RWPE2 (cell line): ENCODE measurements around the gene RFTN1.

Experiments used
- ATAC-seq: fragments of 200-7000 bp; cut with Tn5 transposase; 3 replicates; pipeline ENCODE4 v1.9.1; 2021; ENCODE audit warnings: low read depth
- DNase-seq: peaks from one replicate; pipeline ENCODE4 v3.0.0-alpha.2; 2020; ENCODE audit warnings: low spot score
- H3K27ac ChIP-seq: fragments of 450-650 bp; 2 replicates; pipeline ENCODE4 v1.5.1; 2017; ENCODE audit warnings: mild to moderate bottlenecking; ENCODE audit not compliant: poor library complexity, severe bottlenecking
- H3K27me3 ChIP-seq: fragments of 250-450 bp; sonication (Bioruptor Pico); 2 replicates; pipeline ENCODE4 v1.5.1; 2021; ENCODE audit warnings: mild to moderate bottlenecking, moderate library complexity; ENCODE audit not compliant: insufficient read depth, poor library complexity, severe bottlenecking
- H3K36me3 ChIP-seq: fragments of 250-450 bp; sonication (Bioruptor Pico); 2 replicates; pipeline ENCODE4 v1.5.1; 2020; ENCODE audit warnings: low read depth, mild to moderate bottlenecking, moderate library complexity
- H3K4me1 ChIP-seq: fragments of 250-450 bp; sonication (Bioruptor Pico); 2 replicates; pipeline ENCODE4 v1.5.1; 2021; ENCODE audit warnings: mild to moderate bottlenecking, moderate library complexity; ENCODE audit not compliant: insufficient read depth, poor library complexity, severe bottlenecking
- H3K4me3 ChIP-seq: fragments of 250-450 bp; sonication (Bioruptor Pico); 2 replicates; pipeline ENCODE4 v1.5.1; 2021; ENCODE audit warnings: mild to moderate bottlenecking, moderate library complexity; ENCODE audit not compliant: severe bottlenecking
- H3K9me3 ChIP-seq: fragments of 250-450 bp; sonication (Bioruptor Pico); 2 replicates; pipeline ENCODE4 v1.5.1; 2021; ENCODE audit warnings: mild to moderate bottlenecking, moderate library complexity; ENCODE audit not compliant: severe bottlenecking
- TF ChIP-seq, protein P1 (sequence below): fragments of 450-650 bp; IDR thresholded peaks from one replicate; pipeline ENCODE4 v1.5.1; 2017; ENCODE audit warnings: mild to moderate bottlenecking, moderate library complexity; ENCODE audit not compliant: poor library complexity, severe bottlenecking

The RFTN1 gene

DNA sequence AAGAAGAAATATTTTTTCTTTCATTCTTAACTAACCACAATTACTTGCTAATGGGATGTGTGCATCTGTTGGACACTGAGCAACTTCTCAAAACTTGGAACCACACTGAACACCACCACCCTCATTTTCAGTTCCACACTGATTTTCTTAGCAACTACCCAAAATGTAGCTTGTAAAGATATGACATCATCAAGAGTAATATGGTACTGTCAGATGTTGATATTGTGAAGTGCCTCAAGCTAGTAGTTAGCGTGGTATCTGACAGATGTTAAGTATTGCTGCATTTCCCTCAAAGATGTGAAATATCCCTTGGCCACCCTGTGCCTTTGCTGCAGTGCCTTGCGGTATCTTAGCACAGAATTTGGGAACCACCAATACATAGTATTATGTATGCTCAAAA lies 9.3 kb downstream of the RFTN1 start:
- Histone ChIP-seq H3K27me3 (no peaks in the 10 kb centered on the region), H3K27ac (no peak overlapping the region), H3K4me1 (no peaks in the 10 kb centered on the region), H3K4me3 (no peak overlapping the region), H3K36me3 (no peaks in the 10 kb centered on the region), H3K9me3 (no peaks in the 10 kb centered on the region)
- ATAC-seq (no peak), DNase-seq (no peak)
- TF ChIP-seq, protein P1, sequence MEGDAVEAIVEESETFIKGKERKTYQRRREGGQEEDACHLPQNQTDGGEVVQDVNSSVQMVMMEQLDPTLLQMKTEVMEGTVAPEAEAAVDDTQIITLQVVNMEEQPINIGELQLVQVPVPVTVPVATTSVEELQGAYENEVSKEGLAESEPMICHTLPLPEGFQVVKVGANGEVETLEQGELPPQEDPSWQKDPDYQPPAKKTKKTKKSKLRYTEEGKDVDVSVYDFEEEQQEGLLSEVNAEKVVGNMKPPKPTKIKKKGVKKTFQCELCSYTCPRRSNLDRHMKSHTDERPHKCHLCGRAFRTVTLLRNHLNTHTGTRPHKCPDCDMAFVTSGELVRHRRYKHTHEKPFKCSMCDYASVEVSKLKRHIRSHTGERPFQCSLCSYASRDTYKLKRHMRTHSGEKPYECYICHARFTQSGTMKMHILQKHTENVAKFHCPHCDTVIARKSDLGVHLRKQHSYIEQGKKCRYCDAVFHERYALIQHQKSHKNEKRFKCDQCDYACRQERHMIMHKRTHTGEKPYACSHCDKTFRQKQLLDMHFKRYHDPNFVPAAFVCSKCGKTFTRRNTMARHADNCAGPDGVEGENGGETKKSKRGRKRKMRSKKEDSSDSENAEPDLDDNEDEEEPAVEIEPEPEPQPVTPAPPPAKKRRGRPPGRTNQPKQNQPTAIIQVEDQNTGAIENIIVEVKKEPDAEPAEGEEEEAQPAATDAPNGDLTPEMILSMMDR: no peak

DNA sequence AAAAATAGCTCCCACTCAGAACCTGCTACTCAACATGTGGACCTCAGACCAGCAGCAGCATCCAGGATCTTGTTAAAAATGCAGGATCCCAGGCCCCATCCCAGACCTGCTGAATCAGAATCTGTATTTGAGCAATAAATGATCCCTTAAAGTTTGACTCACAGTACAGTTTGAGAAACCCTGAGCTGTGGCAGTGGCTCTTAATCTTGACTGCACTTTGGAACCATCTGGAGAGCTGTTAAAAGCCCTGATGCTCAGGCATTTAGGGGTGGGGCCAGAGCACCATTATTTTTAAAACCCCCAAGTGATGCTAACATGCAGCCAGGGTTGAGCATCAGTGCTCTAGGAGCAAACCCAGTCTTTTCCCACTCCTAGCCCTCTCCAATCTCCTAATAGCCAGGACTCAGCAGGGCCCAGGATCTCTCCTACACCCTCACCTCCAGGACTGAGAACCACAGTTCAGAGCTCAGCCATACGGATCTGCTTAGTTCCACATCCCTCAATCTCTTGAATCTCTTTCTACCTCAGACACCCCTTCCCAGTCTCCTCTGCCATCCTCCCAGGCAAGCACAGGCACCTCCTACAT lies 10.2 kb downstream of the RFTN1 start:
- H3K27me3 ChIP-seq: no peaks in the 10 kb centered on the region
- ATAC-seq (no peak), DNase-seq (no peak)
- no peak overlapping the region for H3K4me3 ChIP-seq
- no peak overlapping the region for H3K27ac ChIP-seq
- TF ChIP-seq, protein P1: no peak
- no peaks in the 10 kb centered on the region for H3K4me1 ChIP-seq
- H3K36me3 ChIP-seq: no peaks in the 10 kb centered on the region
- no peaks in the 10 kb centered on the region for H3K9me3 ChIP-seq

DNA sequence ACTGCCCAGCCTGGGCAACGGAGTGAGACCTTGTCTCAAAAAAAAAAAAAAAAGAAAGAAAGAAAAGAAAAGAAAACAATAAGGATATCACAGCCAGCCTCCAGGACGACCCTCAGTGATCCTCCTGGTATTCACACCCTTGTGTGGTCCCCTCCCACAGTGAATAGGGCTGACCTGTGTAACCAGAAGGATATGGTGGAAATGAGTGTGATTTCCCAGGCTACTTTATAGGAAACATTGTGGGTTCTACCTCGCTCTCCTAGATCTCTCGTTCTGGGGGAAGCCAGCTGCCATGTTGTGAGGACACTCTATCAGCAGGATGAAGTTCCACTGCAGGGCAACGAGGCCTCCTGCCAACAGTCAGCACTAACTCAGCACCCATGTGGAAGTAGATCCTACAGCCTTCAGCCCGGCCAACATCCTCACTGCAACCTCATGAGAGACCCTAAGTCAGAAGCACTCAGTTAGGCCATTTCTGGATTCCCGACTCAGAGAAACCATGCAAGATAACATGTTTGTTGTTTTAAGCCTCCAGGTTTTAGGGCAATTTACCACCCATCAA lies 11.1 kb downstream of the RFTN1 start:
- no peak for ATAC-seq

DNA sequence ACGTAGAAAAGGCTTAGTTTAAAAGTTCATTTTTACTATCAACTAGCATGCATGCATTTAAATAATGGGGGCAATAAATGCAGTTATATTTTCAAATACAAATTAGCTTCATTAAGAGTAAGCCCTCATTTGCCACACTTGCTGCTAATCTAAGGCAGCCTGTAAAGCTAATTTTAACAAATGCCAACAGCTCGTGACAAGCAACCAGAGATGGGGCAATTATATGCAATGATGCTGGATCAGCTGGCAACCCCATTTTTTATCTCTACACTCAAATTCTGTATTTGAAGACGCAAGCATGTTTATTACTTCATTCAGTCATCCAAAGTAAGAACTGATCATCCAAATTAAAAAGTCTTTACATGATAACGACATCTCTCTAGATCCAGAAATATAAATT lies 12.1 kb downstream of the RFTN1 start:
- Histone ChIP-seq H3K4me3 (no peak overlapping the region), H3K36me3 (no peaks in the 10 kb centered on the region), H3K4me1 (no peaks in the 10 kb centered on the region), H3K27me3 (no peaks in the 10 kb centered on the region), H3K9me3 (no peaks in the 10 kb centered on the region), H3K27ac (no peak overlapping the region)
- no peak for ATAC-seq
- DNase-seq: no peak
- TF ChIP-seq, protein P1: no peak

More for the DNA sequence above, 11.1 kb downstream of the RFTN1 start:
- Histone ChIP-seq H3K4me3 (no peak overlapping the region), H3K4me1 (no peaks in the 10 kb centered on the region), H3K27me3 (no peaks in the 10 kb centered on the region), H3K9me3 (no peaks in the 10 kb centered on the region), H3K27ac (no peak overlapping the region), H3K36me3 (no peaks in the 10 kb centered on the region)
- TF ChIP-seq, protein P1: no peak
- no peak for DNase-seq

DNA sequence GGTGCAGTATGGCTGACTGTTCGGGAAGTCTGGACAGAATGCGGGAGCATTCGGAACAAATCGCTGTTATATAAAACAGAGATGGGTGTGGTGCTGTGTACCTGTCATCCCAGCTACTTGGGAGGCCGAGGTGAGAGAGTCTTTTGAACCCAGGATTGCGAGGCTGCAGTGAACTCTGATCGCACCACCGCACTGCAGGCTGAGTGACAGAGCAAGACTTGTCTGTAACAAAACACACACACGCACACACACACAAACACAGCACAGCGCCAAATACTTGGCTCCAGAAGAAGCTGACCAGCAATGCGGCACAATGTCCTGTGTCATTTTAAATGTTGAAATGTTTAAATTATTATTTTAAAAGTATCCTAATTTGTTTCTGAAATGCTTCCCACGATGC lies 12.6 kb downstream of the RFTN1 start:
- TF ChIP-seq, protein P1: no peak
- ATAC-seq (no peak), DNase-seq (no peak)
- no peaks in the 10 kb centered on the region for H3K36me3 ChIP-seq
- no peaks in the 10 kb centered on the region for H3K4me1 ChIP-seq
- no peaks in the 10 kb centered on the region for H3K9me3 ChIP-seq
- H3K27ac ChIP-seq: no peak overlapping the region
- H3K27me3 ChIP-seq: no peaks in the 10 kb centered on the region
- H3K4me3 ChIP-seq: no peak overlapping the region
